Measurements from ENCODE around the gene AGPS. TPM values are rescaled to one million over a fixed set of nuclear protein-coding genes. Genes with fewer than 3 reads are reported as not detected.

The AGPS gene
- total RNA-seq, 3 donors from 2014 or later (not counting 1 experiment from before 2014, with no cell fraction given): 27.4 to 36.0 (median 35.6) TPM

- no peaks in the 10 kb centered on the region for H3K27me3 ChIP-seq (ENCODE audit: control insufficient read depth, insufficient read depth, low read length)
- no peaks in the 10 kb centered on the region for H3K4me1 ChIP-seq (ENCODE audit: control insufficient read depth, insufficient read depth, low read length)
- H3K36me3 ChIP-seq (ENCODE audit: control insufficient read depth, insufficient read depth, low read length): peaks cover 14% of the 10 kb centered on the region
- H3K27ac ChIP-seq (ENCODE audit: low read length): no peak overlapping the region
- no peaks in the 10 kb centered on the region for H3K36me3 Mint-ChIP-seq
- H3K4me3 ChIP-seq (ENCODE audit: low read length): no peak overlapping the region
- intact Hi-C loops (cut with micrococcal nuclease): no loop called here
- no peak overlapping the region for H3K27ac Mint-ChIP-seq
- H3K9me3 Mint-ChIP-seq: no peaks in the 10 kb centered on the region
- no peak for TF ChIP-seq CTCF (IDR thresholded peaks at IDR 0.05)
- H3K4me3 Mint-ChIP-seq: no peak overlapping the region
- H3K4me1 Mint-ChIP-seq: no peaks in the 10 kb centered on the region
- H3K9me3 ChIP-seq (ENCODE audit: control insufficient read depth, insufficient read depth, low read length): no peaks in the 10 kb centered on the region
- ATAC-seq (no peak), DNase-seq (no peak)
- H3K27me3 Mint-ChIP-seq (ENCODE audit: low read depth in 2 of 2): no peaks in the 10 kb centered on the region
Observed at GRCh38 chr2:177528351-177528933, 135.9 kb downstream of the AGPS start.

DNA sequence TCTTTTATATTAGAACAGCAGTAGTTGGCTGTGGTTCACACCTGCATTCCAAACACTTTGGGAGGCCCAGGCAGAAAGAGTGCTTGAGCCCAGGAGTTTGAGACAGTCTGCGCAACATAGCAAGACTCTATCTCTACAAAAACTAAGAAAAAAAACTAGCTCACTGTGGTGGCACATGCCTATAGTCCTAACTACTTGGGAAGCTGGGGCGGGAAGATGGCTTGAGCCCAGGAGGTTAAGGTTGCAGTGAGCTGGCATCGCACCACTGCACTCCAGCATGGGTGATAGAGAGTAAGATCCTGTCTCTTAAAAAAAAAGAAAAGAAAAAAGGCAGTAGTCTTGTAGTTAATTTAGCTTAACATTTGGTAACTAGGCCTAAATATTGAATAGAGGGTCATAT lies 136.6 kb downstream of the AGPS start:
- TF ChIP-seq CTCF (IDR thresholded peaks at IDR 0.05): no peak
- WGBS (ENCODE audit: insufficient coverage): 100% methylated on average over 3 of the region's 3 CpGs

DNA sequence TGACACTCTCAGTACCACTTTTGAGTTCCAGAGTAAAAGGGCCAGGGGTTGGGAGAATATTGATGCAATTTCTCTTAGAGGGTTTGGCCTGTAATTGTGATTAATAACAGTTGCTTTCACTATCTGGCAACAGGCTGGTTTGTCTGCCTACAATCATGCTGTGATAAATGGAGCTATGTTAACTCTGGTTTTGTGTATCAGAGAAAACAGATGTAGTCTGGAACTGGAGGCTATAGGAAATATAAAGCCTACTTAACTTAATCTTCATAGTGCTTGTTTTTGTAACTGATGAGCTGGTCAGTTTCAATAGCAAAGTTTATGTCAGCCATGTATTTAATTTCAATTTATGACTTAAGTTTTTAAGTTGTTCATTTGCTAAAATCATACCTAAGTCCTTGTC lies 138.0 kb downstream of the AGPS start:
- no peak for TF ChIP-seq CTCF (IDR thresholded peaks at IDR 0.05)
- intact Hi-C loops (cut with micrococcal nuclease): no loop called here
- H3K27me3 ChIP-seq (ENCODE audit: control insufficient read depth, insufficient read depth, low read length): no peaks in the 10 kb centered on the region
- Mint-ChIP-seq H3K36me3 (no peaks in the 10 kb centered on the region), H3K9me3 (no peaks in the 10 kb centered on the region), H3K27me3 (ENCODE audit: low read depth in 2 of 2) (no peaks in the 10 kb centered on the region), H3K27ac (no peak overlapping the region), H3K4me3 (no peak overlapping the region), H3K4me1 (no peaks in the 10 kb centered on the region)
- ATAC-seq: no peak
- DNase-seq: no peak
- H3K4me1 ChIP-seq (ENCODE audit: control insufficient read depth, insufficient read depth, low read length): no peaks in the 10 kb centered on the region
- no peak overlapping the region for H3K4me3 ChIP-seq (ENCODE audit: low read length)
- peaks cover 7% of the 10 kb centered on the region for H3K36me3 ChIP-seq (ENCODE audit: control insufficient read depth, insufficient read depth, low read length)
- no peaks in the 10 kb centered on the region for H3K9me3 ChIP-seq (ENCODE audit: control insufficient read depth, insufficient read depth, low read length)
- no peak overlapping the region for H3K27ac ChIP-seq (ENCODE audit: low read length)

More for the DNA sequence above, 136.6 kb downstream of the AGPS start:
- DNase-seq (no peak), ATAC-seq (no peak)
- H3K36me3 Mint-ChIP-seq: no peaks in the 10 kb centered on the region
- no peak overlapping the region for H3K27ac ChIP-seq (ENCODE audit: low read length)
- no peak overlapping the region for H3K4me3 Mint-ChIP-seq
- intact Hi-C loops (cut with micrococcal nuclease): no loop called here
- H3K27me3 ChIP-seq (ENCODE audit: control insufficient read depth, insufficient read depth, low read length): no peaks in the 10 kb centered on the region
- no peak overlapping the region for H3K4me3 ChIP-seq (ENCODE audit: low read length)
- H3K4me1 ChIP-seq (ENCODE audit: control insufficient read depth, insufficient read depth, low read length): no peaks in the 10 kb centered on the region
- H3K4me1 Mint-ChIP-seq: no peaks in the 10 kb centered on the region
- no peak overlapping the region for H3K27ac Mint-ChIP-seq
- no peaks in the 10 kb centered on the region for H3K9me3 Mint-ChIP-seq
- H3K27me3 Mint-ChIP-seq (ENCODE audit: low read depth in 2 of 2): no peaks in the 10 kb centered on the region
- no peaks in the 10 kb centered on the region for H3K9me3 ChIP-seq (ENCODE audit: control insufficient read depth, insufficient read depth, low read length)
- H3K36me3 ChIP-seq (ENCODE audit: control insufficient read depth, insufficient read depth, low read length): peaks cover 8% of the 10 kb centered on the region

DNA sequence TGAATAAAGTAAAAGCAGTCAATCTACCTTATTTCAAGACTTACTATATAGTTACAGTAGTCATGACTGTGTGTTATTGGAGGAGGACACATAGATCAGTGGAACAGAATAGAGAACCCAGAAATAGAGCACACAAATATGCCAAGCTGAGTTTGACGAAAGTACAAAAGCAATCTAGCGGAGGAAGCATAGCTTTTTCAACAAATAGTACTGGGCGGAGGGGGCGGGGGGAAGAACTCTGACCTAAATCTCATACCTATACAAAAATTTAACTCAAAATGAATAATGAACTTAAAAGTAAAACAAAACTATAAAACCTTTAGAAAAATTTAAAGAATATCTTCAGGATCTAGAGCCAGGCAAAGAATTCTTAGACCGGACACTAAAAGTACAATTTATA lies 139.1 kb downstream of the AGPS start:
- H3K27ac Mint-ChIP-seq: no peak overlapping the region
- Histone ChIP-seq H3K36me3 (ENCODE audit: control insufficient read depth, insufficient read depth, low read length) (peaks cover 3% of the 10 kb centered on the region), H3K27ac (ENCODE audit: low read length) (no peak overlapping the region), H3K4me1 (ENCODE audit: control insufficient read depth, insufficient read depth, low read length) (no peaks in the 10 kb centered on the region), H3K4me3 (ENCODE audit: low read length) (no peak overlapping the region), H3K9me3 (ENCODE audit: control insufficient read depth, insufficient read depth, low read length) (no peaks in the 10 kb centered on the region), H3K27me3 (ENCODE audit: control insufficient read depth, insufficient read depth, low read length) (no peaks in the 10 kb centered on the region)
- no peaks in the 10 kb centered on the region for H3K9me3 Mint-ChIP-seq
- intact Hi-C loops (cut with micrococcal nuclease): no loop called here
- H3K4me1 Mint-ChIP-seq: no peaks in the 10 kb centered on the region
- WGBS (ENCODE audit: insufficient coverage): 100% methylated on average over 4 of the region's 5 CpGs
- DNase-seq (no peak), ATAC-seq (no peak)
- no peak overlapping the region for H3K4me3 Mint-ChIP-seq
- no peaks in the 10 kb centered on the region for H3K27me3 Mint-ChIP-seq (ENCODE audit: low read depth in 2 of 2)
- TF ChIP-seq CTCF (IDR thresholded peaks at IDR 0.05): no peak
- H3K36me3 Mint-ChIP-seq: no peaks in the 10 kb centered on the region

Measured in natural killer cell (primary cell).